ENCODE measurements around the gene AP1S1.
"Not testable (repeated sequence)": the region's sequence is repeated elsewhere in the genome, so short reads cannot be mapped to it uniquely, and the experiment has no call there.

Gene AP1S1

GRCh38 chr7:101125989-101126650, 28.2 kb upstream of the AP1S1 start:
- no peak for DNase-seq (ENCODE audit: low read depth)

GRCh38 chr7:101126651-101127459, 27.4 kb upstream of the AP1S1 start, which contains the start of gene SERPINE1:
Gene SERPINE1, plus strand, starts transcription at chr7:101127104. Its CDS starts 1,290 bp downstream, at chr7:101128394.
- DNase-seq (ENCODE audit: low read depth), result no peak

- DNase-seq (ENCODE audit: low read depth), result no peak
Observed at GRCh38 chr7:101127460-101128039, 26.7 kb upstream of the AP1S1 start.

GRCh38 chr7:101128040-101128834, 26.0 kb upstream of the AP1S1 start:
- DNase-seq (ENCODE audit: low read depth), result no peak

GRCh38 chr7:101129603-101130117, 24.6 kb upstream of the AP1S1 start:
- no peak for DNase-seq (ENCODE audit: low read depth)

GRCh38 chr7:101132626-101133600, 21.4 kb upstream of the AP1S1 start:
- DNase-seq (ENCODE audit: low read depth), result not testable (repeated sequence)

GRCh38 chr7:101133621-101134398, 20.5 kb upstream of the AP1S1 start:
- DNase-seq (ENCODE audit: low read depth), result no peak

GRCh38 chr7:101134399-101134980, 19.8 kb upstream of the AP1S1 start:
- DNase-seq (ENCODE audit: low read depth), result no peak

- DNase-seq (ENCODE audit: low read depth), result no peak
Observed at GRCh38 chr7:101137651-101138212, 16.5 kb upstream of the AP1S1 start.

GRCh38 chr7:101138213-101138870, 15.9 kb upstream of the AP1S1 start:
- DNase-seq (ENCODE audit: low read depth), result peak; percentile 61

- DNase-seq (ENCODE audit: low read depth), result no peak
Observed at GRCh38 chr7:101140339-101140699, 14.0 kb upstream of the AP1S1 start.

GRCh38 chr7:101140746-101141382, 13.4 kb upstream of the AP1S1 start:
- DNase-seq (ENCODE audit: low read depth), result no peak

GRCh38 chr7:101151908-101152651, 2.2 kb upstream of the AP1S1 start:
- no peak for DNase-seq (ENCODE audit: low read depth)

- no peak for DNase-seq (ENCODE audit: low read depth)
Observed at GRCh38 chr7:101154693-101155102, 422 bp downstream of the AP1S1 start.

- no peak for DNase-seq (ENCODE audit: low read depth)
Observed at GRCh38 chr7:101155303-101155702, 1.0 kb downstream of the AP1S1 start.

GRCh38 chr7:101156277-101156676, 2.0 kb downstream of the AP1S1 start:
- DNase-seq (ENCODE audit: low read depth), result no peak

- DNase-seq (ENCODE audit: low read depth), result no peak
Observed at GRCh38 chr7:101156866-101157589, 2.8 kb downstream of the AP1S1 start.
